Measurements from ENCODE around the gene DDX27.

DNA sequence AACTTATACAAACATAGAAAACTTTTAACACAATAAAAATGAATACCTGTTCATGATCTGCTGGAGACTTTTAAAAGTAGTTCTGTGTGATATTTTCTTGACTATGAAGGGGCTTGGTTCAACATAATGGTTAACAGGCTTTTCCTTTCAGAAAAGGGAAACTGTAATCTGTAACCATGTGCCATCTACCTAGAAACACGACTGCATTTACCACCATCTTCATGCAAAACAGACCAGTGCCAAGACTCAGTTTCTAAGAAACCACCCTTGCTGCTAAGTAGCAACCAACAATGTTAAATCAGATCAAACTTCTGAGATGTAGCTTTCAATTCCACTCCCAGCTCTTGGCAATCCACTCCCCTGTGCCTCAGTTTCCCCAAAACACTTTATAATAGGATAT, 46.8 kb upstream of the DDX27 start:
- TF ChIP-seq, protein P1, sequence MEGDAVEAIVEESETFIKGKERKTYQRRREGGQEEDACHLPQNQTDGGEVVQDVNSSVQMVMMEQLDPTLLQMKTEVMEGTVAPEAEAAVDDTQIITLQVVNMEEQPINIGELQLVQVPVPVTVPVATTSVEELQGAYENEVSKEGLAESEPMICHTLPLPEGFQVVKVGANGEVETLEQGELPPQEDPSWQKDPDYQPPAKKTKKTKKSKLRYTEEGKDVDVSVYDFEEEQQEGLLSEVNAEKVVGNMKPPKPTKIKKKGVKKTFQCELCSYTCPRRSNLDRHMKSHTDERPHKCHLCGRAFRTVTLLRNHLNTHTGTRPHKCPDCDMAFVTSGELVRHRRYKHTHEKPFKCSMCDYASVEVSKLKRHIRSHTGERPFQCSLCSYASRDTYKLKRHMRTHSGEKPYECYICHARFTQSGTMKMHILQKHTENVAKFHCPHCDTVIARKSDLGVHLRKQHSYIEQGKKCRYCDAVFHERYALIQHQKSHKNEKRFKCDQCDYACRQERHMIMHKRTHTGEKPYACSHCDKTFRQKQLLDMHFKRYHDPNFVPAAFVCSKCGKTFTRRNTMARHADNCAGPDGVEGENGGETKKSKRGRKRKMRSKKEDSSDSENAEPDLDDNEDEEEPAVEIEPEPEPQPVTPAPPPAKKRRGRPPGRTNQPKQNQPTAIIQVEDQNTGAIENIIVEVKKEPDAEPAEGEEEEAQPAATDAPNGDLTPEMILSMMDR (IDR thresholded peaks at IDR 0.05): no peak
- no peak for TF ChIP-seq POLR2AphosphoS5 (IDR thresholded peaks at IDR 0.05)
- TF ChIP-seq POLR2A (IDR thresholded peaks at IDR 0.05): no peak

Measured in breast epithelium (tissue), 3 donors.